Activated T-helper 2 cell treated with anti-CD3 and anti-CD28 coated beads, Interferon-gamma antibody, Interleukin-2, Interleukin-4, amounts not matched to agents 10 μg/mL and 5 μg/mL and 100 μg/mL, durations not matched to agents 14 hours and 24 hours and 36 hours (primary cell): ENCODE measurements around the gene SCP2. TPM values are rescaled to one million over a fixed set of nuclear protein-coding genes. Genes with fewer than 3 reads are reported as not detected.
"Not testable (repeated sequence)": the region's sequence is repeated elsewhere in the genome, so short reads cannot be mapped to it uniquely, and the experiment has no call there.

Experiments used
- DNase-seq: peaks from one replicate; pipeline ENCODE4 v3.0.0; 2021; ENCODE audit warnings: low spot score
- H3K27ac Mint-ChIP-seq: one replicate; pipeline ENCODE4 v1.8.0; 2021; ENCODE audit warnings: mixed read lengths
- H3K27me3 Mint-ChIP-seq: one replicate; pipeline ENCODE4 v1.8.0; 2021; ENCODE audit warnings: low read depth, mixed read lengths
- H3K36me3 Mint-ChIP-seq: one replicate; pipeline ENCODE4 v1.8.0; 2021; ENCODE audit warnings: low read depth, mixed read lengths
- H3K4me1 Mint-ChIP-seq: one replicate; pipeline ENCODE4 v1.8.0; 2021; ENCODE audit warnings: low read depth, mixed read lengths
- H3K4me3 Mint-ChIP-seq: one replicate; pipeline ENCODE4 v1.8.0; 2021; ENCODE audit warnings: low read depth, mild to moderate bottlenecking, moderate library complexity, mixed read lengths
- H3K9me3 Mint-ChIP-seq: one replicate; pipeline ENCODE4 v1.8.0; 2021; ENCODE audit warnings: mixed read lengths
- intact Hi-C: fragments of 100-400 bp; cut with micrococcal nuclease; formaldehyde crosslinking; loops from one replicate; pipeline ENCODE4 v1.15.1; 2023
- total RNA-seq: library from RNA; stranded (reverse); gene quantifications from 2 replicates; pipeline ENCODE4 v1.2.3, GENCODE V29; 2022

The SCP2 gene
- total RNA-seq, 1 donor from 2014 or later, result 66.1 TPM

GRCh38 chr1:53001128-53001527 lies 74.1 kb downstream of the SCP2 start:
- no peak for DNase-seq
- peaks cover 14% of the 10 kb centered on the region for H3K36me3 Mint-ChIP-seq
- intact Hi-C loops, result no loop called here
- no peak overlapping the region for H3K27ac Mint-ChIP-seq
- no peak overlapping the region for H3K4me3 Mint-ChIP-seq
- H3K9me3 Mint-ChIP-seq, result peaks cover 5% of the 10 kb centered on the region
- no peaks in the 10 kb centered on the region for H3K4me1 Mint-ChIP-seq
- H3K27me3 Mint-ChIP-seq, result no peaks in the 10 kb centered on the region

- peaks cover 14% of the 10 kb centered on the region for H3K36me3 Mint-ChIP-seq
- H3K27ac Mint-ChIP-seq, H3K4me1 Mint-ChIP-seq, H3K9me3 Mint-ChIP-seq, H3K4me3 Mint-ChIP-seq, DNase-seq, intact Hi-C loops, H3K27me3 Mint-ChIP-seq: not testable (repeated sequence)
Observed at GRCh38 chr1:53006612-53007011, 79.5 kb downstream of the SCP2 start.

- H3K27me3 Mint-ChIP-seq, H3K4me3 Mint-ChIP-seq, H3K27ac Mint-ChIP-seq, intact Hi-C loops, H3K4me1 Mint-ChIP-seq, DNase-seq, H3K36me3 Mint-ChIP-seq, H3K9me3 Mint-ChIP-seq: not testable (repeated sequence)
Observed at GRCh38 chr1:53010247-53010646, 83.2 kb downstream of the SCP2 start.

- H3K36me3 Mint-ChIP-seq, result peaks cover 10% of the 10 kb centered on the region
- H3K4me3 Mint-ChIP-seq, result no peak overlapping the region
- peaks cover 9% of the 10 kb centered on the region for H3K4me1 Mint-ChIP-seq
- intact Hi-C loops, result no loop called here
- H3K27ac Mint-ChIP-seq, result no peak overlapping the region
- peaks cover 5% of the 10 kb centered on the region for H3K9me3 Mint-ChIP-seq
- no peaks in the 10 kb centered on the region for H3K27me3 Mint-ChIP-seq
- DNase-seq, result no peak
Observed at GRCh38 chr1:53011175-53011574, 84.1 kb downstream of the SCP2 start.

GRCh38 chr1:53014791-53015507 lies 87.9 kb downstream of the SCP2 start:
- peaks cover 17% of the 10 kb centered on the region for H3K36me3 Mint-ChIP-seq
- H3K4me3 Mint-ChIP-seq, result peak overlapping the region; percentile 86
- no peaks in the 10 kb centered on the region for H3K27me3 Mint-ChIP-seq
- peak; percentile 75 for DNase-seq
- H3K27ac Mint-ChIP-seq, result peak overlapping the region; percentile 39
- H3K4me1 Mint-ChIP-seq, result peaks cover 18% of the 10 kb centered on the region
- H3K9me3 Mint-ChIP-seq, result no peaks in the 10 kb centered on the region
- intact Hi-C loops, result no loop called here

GRCh38 chr1:53015508-53015860 lies 88.4 kb downstream of the SCP2 start:
- Mint-ChIP-seq H3K27ac (peak overlapping the region; percentile 39), H3K9me3 (no peaks in the 10 kb centered on the region), H3K4me3 (peak overlapping the region; percentile 86), H3K27me3 (no peaks in the 10 kb centered on the region), H3K4me1 (peaks cover 18% of the 10 kb centered on the region), H3K36me3 (peaks cover 17% of the 10 kb centered on the region)
- DNase-seq, result no peak
- intact Hi-C loops, result no loop called here

GRCh38 chr1:53016705-53017104 lies 89.6 kb downstream of the SCP2 start:
- DNase-seq, result no peak
- intact Hi-C loops, result no loop called here
- H3K27ac Mint-ChIP-seq, result no peak overlapping the region
- H3K4me3 Mint-ChIP-seq, result peak overlapping the region; percentile 34
- peaks cover 18% of the 10 kb centered on the region for H3K4me1 Mint-ChIP-seq
- H3K27me3 Mint-ChIP-seq, result no peaks in the 10 kb centered on the region
- peaks cover 17% of the 10 kb centered on the region for H3K36me3 Mint-ChIP-seq
- H3K9me3 Mint-ChIP-seq, result no peaks in the 10 kb centered on the region

GRCh38 chr1:53020588-53020987 lies 93.5 kb downstream of the SCP2 start:
- intact Hi-C loops, result no loop called here
- H3K4me1 Mint-ChIP-seq, result peaks cover 17% of the 10 kb centered on the region
- peaks cover 11% of the 10 kb centered on the region for H3K36me3 Mint-ChIP-seq
- DNase-seq, result no peak
- no peak overlapping the region for H3K27ac Mint-ChIP-seq
- H3K27me3 Mint-ChIP-seq, result no peaks in the 10 kb centered on the region
- H3K4me3 Mint-ChIP-seq, result no peak overlapping the region
- no peaks in the 10 kb centered on the region for H3K9me3 Mint-ChIP-seq

- Mint-ChIP-seq H3K27ac (no peak overlapping the region), H3K27me3 (no peaks in the 10 kb centered on the region), H3K9me3 (no peaks in the 10 kb centered on the region), H3K4me3 (no peak overlapping the region), H3K36me3 (no peaks in the 10 kb centered on the region), H3K4me1 (peaks cover 5% of the 10 kb centered on the region)
- intact Hi-C loops, result no loop called here
- no peak for DNase-seq
Observed at GRCh38 chr1:53022179-53022578, 95.1 kb downstream of the SCP2 start.

GRCh38 chr1:53023546-53023945 lies 96.5 kb downstream of the SCP2 start:
- H3K27ac Mint-ChIP-seq, result no peak overlapping the region
- DNase-seq, result no peak

GRCh38 chr1:53024117-53024516 lies 97.0 kb downstream of the SCP2 start:
- Mint-ChIP-seq H3K4me1 (peaks cover 2% of the 10 kb centered on the region), H3K27me3 (no peaks in the 10 kb centered on the region), H3K36me3 (peaks cover 3% of the 10 kb centered on the region), H3K27ac (no peak overlapping the region), H3K4me3 (no peak overlapping the region), H3K9me3 (no peaks in the 10 kb centered on the region)
- intact Hi-C loops, result no loop called here
- no peak for DNase-seq

More at GRCh38 chr1:53023546-53023945, 96.5 kb downstream of the SCP2 start:
- intact Hi-C loops, result no loop called here
- Mint-ChIP-seq H3K36me3 (peaks cover 3% of the 10 kb centered on the region), H3K4me3 (no peak overlapping the region), H3K4me1 (peaks cover 2% of the 10 kb centered on the region), H3K27me3 (no peaks in the 10 kb centered on the region), H3K9me3 (no peaks in the 10 kb centered on the region)

- intact Hi-C loops, result no loop called here
Observed at GRCh38 chr1:53025034-53025768, 98.1 kb downstream of the SCP2 start.

GRCh38 chr1:53025769-53026112 lies 98.7 kb downstream of the SCP2 start:
- H3K4me1 Mint-ChIP-seq, result peaks cover 2% of the 10 kb centered on the region
- H3K27me3 Mint-ChIP-seq, result no peaks in the 10 kb centered on the region
- no peaks in the 10 kb centered on the region for H3K9me3 Mint-ChIP-seq
- H3K36me3 Mint-ChIP-seq, result peaks cover 3% of the 10 kb centered on the region
- DNase-seq, result no peak
- H3K27ac Mint-ChIP-seq, result no peak overlapping the region
- no peak overlapping the region for H3K4me3 Mint-ChIP-seq
- intact Hi-C loops, result no loop called here

More at GRCh38 chr1:53025034-53025768, 98.1 kb downstream of the SCP2 start:
- no peak for DNase-seq
- peaks cover 3% of the 10 kb centered on the region for H3K36me3 Mint-ChIP-seq
- H3K27me3 Mint-ChIP-seq, result no peaks in the 10 kb centered on the region
- no peak overlapping the region for H3K4me3 Mint-ChIP-seq
- no peaks in the 10 kb centered on the region for H3K9me3 Mint-ChIP-seq
- H3K27ac Mint-ChIP-seq, result no peak overlapping the region
- H3K4me1 Mint-ChIP-seq, result peaks cover 2% of the 10 kb centered on the region
